RWPE2 (cell line): Measurements from ENCODE around the gene COL11A2.

Experiments
- ATAC-seq: fragments of 200-7000 bp; cut with Tn5 transposase; 3 replicates; pipeline ENCODE4 v1.9.1; 2021; ENCODE audit warnings: low read depth
- DNase-seq: peaks from one replicate; pipeline ENCODE4 v3.0.0-alpha.2; 2020; ENCODE audit warnings: low spot score
- H3K27ac ChIP-seq: fragments of 450-650 bp; 2 replicates; pipeline ENCODE4 v1.5.1; 2017; ENCODE audit warnings: mild to moderate bottlenecking; ENCODE audit not compliant: poor library complexity, severe bottlenecking
- H3K27me3 ChIP-seq: fragments of 250-450 bp; sonication (Bioruptor Pico); 2 replicates; pipeline ENCODE4 v1.5.1; 2021; ENCODE audit warnings: mild to moderate bottlenecking, moderate library complexity; ENCODE audit not compliant: insufficient read depth, poor library complexity, severe bottlenecking
- H3K36me3 ChIP-seq: fragments of 250-450 bp; sonication (Bioruptor Pico); 2 replicates; pipeline ENCODE4 v1.5.1; 2020; ENCODE audit warnings: low read depth, mild to moderate bottlenecking, moderate library complexity
- H3K4me1 ChIP-seq: fragments of 250-450 bp; sonication (Bioruptor Pico); 2 replicates; pipeline ENCODE4 v1.5.1; 2021; ENCODE audit warnings: mild to moderate bottlenecking, moderate library complexity; ENCODE audit not compliant: insufficient read depth, poor library complexity, severe bottlenecking
- H3K4me3 ChIP-seq: fragments of 250-450 bp; sonication (Bioruptor Pico); 2 replicates; pipeline ENCODE4 v1.5.1; 2021; ENCODE audit warnings: mild to moderate bottlenecking, moderate library complexity; ENCODE audit not compliant: severe bottlenecking
- H3K9me3 ChIP-seq: fragments of 250-450 bp; sonication (Bioruptor Pico); 2 replicates; pipeline ENCODE4 v1.5.1; 2021; ENCODE audit warnings: mild to moderate bottlenecking, moderate library complexity; ENCODE audit not compliant: severe bottlenecking
- TF ChIP-seq, protein P1 (sequence below): fragments of 450-650 bp; IDR thresholded peaks from one replicate; pipeline ENCODE4 v1.5.1; 2017; ENCODE audit warnings: mild to moderate bottlenecking, moderate library complexity; ENCODE audit not compliant: poor library complexity, severe bottlenecking

Gene COL11A2

DNA sequence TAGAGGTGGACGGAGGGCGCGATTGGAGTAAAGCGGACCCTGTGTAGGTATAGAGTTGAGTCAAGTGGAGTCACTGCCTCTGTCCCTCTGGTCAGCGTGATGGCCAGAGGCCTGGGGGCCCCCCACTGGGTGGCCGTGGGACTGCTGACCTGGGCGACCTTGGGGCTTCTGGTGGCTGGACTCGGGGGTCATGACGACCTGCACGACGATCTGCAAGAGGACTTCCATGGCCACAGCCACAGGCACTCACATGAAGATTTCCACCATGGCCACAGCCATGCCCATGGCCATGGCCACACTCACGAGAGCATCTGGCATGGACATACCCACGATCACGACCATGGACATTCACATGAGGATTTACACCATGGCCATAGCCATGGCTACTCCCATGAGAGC lies 8.9 kb upstream of the COL11A2 start:
- TF ChIP-seq, protein P1, sequence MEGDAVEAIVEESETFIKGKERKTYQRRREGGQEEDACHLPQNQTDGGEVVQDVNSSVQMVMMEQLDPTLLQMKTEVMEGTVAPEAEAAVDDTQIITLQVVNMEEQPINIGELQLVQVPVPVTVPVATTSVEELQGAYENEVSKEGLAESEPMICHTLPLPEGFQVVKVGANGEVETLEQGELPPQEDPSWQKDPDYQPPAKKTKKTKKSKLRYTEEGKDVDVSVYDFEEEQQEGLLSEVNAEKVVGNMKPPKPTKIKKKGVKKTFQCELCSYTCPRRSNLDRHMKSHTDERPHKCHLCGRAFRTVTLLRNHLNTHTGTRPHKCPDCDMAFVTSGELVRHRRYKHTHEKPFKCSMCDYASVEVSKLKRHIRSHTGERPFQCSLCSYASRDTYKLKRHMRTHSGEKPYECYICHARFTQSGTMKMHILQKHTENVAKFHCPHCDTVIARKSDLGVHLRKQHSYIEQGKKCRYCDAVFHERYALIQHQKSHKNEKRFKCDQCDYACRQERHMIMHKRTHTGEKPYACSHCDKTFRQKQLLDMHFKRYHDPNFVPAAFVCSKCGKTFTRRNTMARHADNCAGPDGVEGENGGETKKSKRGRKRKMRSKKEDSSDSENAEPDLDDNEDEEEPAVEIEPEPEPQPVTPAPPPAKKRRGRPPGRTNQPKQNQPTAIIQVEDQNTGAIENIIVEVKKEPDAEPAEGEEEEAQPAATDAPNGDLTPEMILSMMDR = no peak
- H3K4me3 ChIP-seq = peak overlapping the region; percentile 81
- H3K9me3 ChIP-seq = no peaks in the 10 kb centered on the region
- peaks cover 52% of the 10 kb centered on the region for H3K36me3 ChIP-seq
- no peaks in the 10 kb centered on the region for H3K27me3 ChIP-seq
- DNase-seq (no peak), ATAC-seq (no peak)
- peaks cover 18% of the 10 kb centered on the region for H3K4me1 ChIP-seq
- peak overlapping the region; percentile 76 for H3K27ac ChIP-seq

DNA sequence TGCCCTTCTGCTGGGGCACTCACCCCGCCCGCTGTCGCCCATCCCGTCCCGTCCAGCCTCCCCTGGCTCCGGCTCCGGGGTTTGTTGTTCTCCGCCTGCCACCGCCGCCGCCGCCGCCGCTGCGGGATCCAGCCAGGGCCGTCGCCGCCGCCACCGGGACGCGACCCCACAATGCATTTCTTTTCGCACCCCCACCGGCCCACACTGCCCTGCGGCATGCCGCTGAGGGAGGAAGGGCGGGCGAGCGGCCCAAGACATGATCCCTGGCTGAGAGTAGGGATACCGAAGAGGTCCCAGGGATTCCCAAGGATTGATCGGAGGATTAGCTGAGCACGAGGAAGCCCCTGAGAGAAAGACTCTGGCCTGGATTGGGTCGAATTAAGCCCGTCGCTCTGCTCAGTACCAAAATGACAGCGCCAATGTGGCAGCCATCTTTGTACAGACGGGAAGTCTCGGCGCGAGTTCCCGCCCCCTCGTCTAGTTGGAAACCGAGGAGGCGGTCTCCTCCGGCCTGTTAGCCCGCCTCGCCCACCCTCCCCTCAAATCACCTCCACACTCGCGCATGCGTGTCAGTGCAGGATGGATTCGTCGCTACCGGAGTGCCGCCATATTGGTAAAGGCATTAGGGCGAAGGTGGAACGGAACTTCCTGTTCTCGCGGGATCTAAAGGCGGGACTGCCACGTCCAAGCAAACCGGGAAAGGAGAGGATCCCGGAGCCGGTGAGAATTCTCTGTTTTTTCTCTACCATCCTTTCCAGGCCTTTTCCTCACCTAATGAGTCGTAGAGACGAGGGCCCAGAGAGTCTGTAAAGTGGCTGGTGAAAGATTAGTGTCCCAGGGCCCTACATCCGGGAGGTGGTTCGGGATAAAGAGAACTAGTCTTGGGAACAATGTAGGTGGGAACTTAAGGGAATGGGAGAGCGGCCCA lies 8.2 kb upstream of the COL11A2 start, which contains the start of the genes RXRB and SLC39A7:
RXRB (minus strand) TSS at position 447 of the 928 bp plus-strand sequence; CDS start at position 258, 189 bp downstream.
SLC39A7 (plus strand) TSS at position 649 of the 928 bp plus-strand sequence. CDS start 379 bp downstream, outside the sequence.
- Histone ChIP-seq H3K27me3 (no peaks in the 10 kb centered on the region), H3K4me1 (peaks cover 11% of the 10 kb centered on the region), H3K4me3 (peak within 1 kb of the TSS; percentile 81), H3K27ac (peak within 1 kb of the TSS; percentile 76), H3K36me3 (peaks cover 58% of the 10 kb centered on the region), H3K9me3 (no peaks in the 10 kb centered on the region)
- DNase-seq (peak; percentile 99), ATAC-seq (peak; percentile 57)
- TF ChIP-seq, protein P1 = no peak

DNA sequence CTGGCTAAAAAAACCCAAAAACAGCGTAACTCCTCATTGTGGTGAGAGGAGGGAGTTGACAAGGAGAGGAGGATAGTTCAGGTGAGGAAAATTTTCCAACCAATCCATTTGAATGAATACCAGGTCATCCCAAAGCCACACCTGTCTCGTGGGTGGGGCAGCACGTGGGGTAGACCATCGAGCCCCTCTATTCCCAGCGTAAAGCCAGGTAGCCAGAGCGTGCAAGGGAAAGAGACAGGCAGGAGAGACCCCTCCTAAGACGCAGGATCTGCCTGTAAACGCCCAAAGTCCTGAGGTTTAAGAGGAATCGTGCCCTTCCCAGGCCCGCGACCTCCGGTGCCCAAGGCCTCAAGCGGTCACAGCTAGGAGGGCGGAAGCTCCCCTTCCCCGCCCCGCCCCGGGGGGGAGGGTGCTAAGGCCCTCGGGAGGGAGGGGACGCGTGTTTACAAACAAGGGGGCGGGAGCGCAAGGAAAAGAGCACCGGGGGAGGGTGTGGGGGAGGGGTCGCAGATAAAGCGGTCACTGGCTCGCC lies 7.5 kb upstream of the COL11A2 start:
- TF ChIP-seq, protein P1 = no peak
- no peaks in the 10 kb centered on the region for H3K27me3 ChIP-seq
- peak overlapping the region; percentile 81 for H3K4me3 ChIP-seq
- DNase-seq (no peak), ATAC-seq (peak; percentile 11)
- H3K9me3 ChIP-seq = no peaks in the 10 kb centered on the region
- H3K36me3 ChIP-seq = peaks cover 62% of the 10 kb centered on the region
- peak overlapping the region; percentile 76 for H3K27ac ChIP-seq
- H3K4me1 ChIP-seq = peaks cover 7% of the 10 kb centered on the region

- peak overlapping the region; percentile 76 for H3K27ac ChIP-seq
- H3K4me1 ChIP-seq = peaks cover 4% of the 10 kb centered on the region
- ATAC-seq = no peak
- no peak for DNase-seq
- H3K36me3 ChIP-seq = peaks cover 64% of the 10 kb centered on the region
- H3K27me3 ChIP-seq = no peaks in the 10 kb centered on the region
- H3K4me3 ChIP-seq = peak overlapping the region; percentile 81
- H3K9me3 ChIP-seq = no peaks in the 10 kb centered on the region
- TF ChIP-seq, protein P1 = no peak
Measured at GRCh38 chr6:33198853-33199436, 6.7 kb upstream of the COL11A2 start.
